Hematopoietic multipotent progenitor cell treated with erythropoietin and hydrocortisone succinate and interleukin-3 and kit ligand, for 4 days (in vitro differentiated cells): ENCODE data around the gene HMG20B.

Source experiments
- DNase-seq: peaks from one replicate; pipeline ENCODE4 v3.0.0-alpha.2; 2015

The HMG20B gene

GRCh38 chr19:3622224-3622623 is 49.5 kb downstream of the HMG20B start:
- DNase-seq, result no peak

DNA sequence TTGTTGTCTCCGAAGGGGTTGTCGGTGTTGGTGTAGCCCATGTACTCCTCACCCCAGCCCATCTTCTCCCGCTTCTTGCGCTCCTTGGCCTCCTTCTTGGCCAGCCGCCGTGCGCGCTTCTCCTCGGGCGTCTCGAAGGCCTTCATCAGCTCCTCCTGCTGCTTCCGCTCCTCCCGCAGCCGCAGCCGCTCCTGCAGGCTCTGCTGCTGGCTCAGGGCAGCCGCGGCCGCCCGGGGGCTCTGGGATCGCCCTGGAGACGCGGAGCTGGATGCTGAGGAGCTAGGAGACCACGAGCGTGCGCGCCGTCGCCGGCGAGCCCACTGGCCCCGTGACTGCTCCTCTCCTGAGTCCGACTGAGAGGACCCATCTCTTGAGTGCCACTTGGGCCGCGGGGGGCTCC is 51.0 kb downstream of the HMG20B start:
- DNase-seq, result no peak

GRCh38 chr19:3625996-3626472 is 53.3 kb downstream of the HMG20B start:
- peak; percentile 45 for DNase-seq

- peak; percentile 100 for DNase-seq
Observed at GRCh38 chr19:3626473-3627350, 54.0 kb downstream of the HMG20B start, which contains the start of gene CACTIN. Gene CACTIN (minus strand): TSS chr19:3626790. CDS start chr19:3626762, 28 bp downstream.

- DNase-seq, result no peak
Observed at GRCh38 chr19:3627351-3627723, 54.6 kb downstream of the HMG20B start.
